HG03064 (cell line): ENCODE measurements around the gene TWNK.
A peak's percentile ranks its signal among the peaks of the same experiment; 100 is the strongest.

ENCODE experiments used
- ATAC-seq: cut with Tn5 transposase; IDR thresholded peaks from one replicate; pipeline ENCODE4 v1.9.1; 2021; ENCODE audit warnings: low read depth; ENCODE audit not compliant: unreplicated experiment

Gene TWNK

DNA sequence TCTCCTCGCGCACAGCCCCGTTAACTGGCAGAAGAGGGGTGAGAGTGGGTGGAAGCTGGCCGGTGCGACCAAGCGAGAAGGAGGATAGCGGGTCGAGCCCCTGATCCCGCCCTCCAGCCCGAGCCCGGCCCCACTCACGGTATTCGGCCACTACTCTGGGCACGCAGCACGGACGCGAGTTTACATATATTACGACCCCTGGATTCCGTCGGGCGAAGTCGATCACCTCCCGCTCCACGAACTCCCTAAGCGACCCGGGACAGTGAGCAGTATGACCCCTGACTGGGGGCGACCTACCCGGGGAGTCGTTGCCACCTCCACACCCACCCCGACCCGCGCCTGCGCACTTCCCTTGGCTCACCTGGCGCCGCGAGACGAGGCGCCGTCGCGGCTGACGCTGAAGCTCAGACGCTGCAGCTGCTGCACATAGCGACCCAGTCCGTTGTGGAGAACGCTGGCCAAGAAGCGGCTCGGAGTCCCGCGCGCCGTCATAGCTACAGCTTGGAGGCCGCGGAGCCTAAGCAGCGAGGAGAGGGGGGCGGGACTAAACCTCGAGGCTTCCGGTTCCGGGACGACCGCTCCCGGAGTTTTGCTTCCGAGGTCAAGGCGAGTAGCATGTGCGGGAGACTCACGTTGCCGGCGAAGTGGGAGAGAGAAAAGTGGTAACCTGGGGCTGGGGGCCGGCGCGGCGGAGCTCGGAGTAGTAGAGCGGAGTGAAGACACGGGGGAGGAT is at the start of gene TWNK, which contains the start of gene MRPL43:
TSS of gene TWNK (plus strand) at position 592 of the 733 bp plus-strand sequence. CDS start 668 bp downstream, outside the sequence.
TSS of gene MRPL43 (minus strand) at position 546 of the 733 bp plus-strand sequence. CDS start at position 492, 54 bp downstream.
- peak; percentile 83 for ATAC-seq

DNA sequence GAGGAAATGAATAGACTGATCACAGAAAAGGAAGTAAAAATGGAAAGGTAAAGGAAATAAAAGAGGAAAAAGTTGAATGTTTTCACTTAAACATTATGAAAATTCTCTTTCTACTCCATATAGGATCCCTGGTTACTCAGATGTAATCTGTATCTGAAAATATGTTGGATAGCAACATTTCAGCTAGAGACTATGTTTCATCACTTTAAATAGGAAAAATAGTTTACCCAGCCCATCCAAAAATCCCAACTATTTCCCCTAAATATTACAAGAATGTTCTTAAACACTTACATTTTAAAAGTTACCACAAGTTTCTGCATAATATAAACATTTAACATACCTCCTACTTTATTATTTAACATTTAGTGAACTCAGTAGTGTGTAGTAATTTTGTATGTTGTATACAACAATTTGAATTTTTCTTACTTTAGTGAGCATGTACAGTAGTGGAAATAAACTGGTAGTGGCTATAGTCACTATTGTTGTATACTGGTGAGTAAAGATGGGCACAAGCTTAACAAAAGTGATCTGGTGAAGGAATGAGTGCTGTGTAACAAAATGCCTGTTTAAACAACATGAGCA is 47.5 kb upstream of the TWNK start:
- no peak for ATAC-seq

DNA sequence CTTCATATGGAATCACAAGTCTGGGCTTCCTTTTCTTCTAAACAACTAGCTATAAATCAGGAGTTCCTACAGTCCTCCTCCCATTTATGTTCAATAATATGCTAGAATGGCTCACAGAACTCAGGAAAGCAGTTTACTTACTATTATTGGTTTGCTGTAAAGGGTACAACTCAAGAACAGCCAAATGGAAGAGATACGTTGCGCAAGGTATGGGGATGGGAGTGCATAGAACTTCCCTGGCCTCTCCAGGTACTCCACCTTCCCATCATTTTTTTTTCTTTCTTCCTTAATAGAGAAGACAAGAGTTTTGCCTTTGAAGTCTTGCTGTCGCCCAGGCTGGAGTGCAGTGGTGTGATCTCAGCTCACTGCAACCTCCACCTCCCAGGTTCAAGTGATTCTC is 45.1 kb upstream of the TWNK start:
- no peak for ATAC-seq

DNA sequence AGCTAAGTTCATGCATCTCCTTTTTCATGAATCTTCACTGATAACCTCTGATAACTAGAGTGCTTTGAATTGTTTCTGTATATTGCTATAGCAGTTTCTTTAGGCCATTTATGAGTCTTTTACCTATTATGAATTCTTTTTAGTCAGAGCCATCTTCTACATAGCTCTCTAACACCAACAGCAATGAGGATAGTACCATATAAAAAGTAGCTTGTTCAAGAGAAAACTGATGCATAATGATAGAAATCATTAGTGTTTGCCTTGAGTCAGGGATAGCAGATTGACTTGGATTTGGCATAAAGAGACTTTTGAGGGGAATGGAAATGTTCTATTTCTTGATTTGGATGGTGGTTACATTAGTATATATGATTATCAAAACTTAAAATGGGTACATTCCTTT is 43.8 kb upstream of the TWNK start:
- no peak for ATAC-seq

DNA sequence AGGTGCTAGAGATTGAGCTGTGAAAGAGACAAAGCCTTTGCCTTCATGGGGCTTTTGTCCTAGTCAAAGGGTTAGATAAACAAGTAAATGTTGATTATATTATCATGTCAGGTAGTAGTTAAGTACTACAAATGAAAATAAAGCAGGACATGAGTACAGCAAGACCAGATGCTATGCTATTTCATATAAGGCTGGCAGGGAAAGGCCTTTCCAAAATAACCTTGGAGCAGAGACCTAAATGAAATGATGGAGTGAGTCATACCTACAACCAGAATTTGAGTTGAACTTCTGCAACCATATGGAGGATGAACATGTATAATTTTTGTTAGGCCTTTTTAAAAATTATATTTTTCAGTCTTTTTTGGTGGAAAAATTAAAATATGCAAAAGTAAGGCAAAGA is 41.6 kb upstream of the TWNK start:
- no peak for ATAC-seq

DNA sequence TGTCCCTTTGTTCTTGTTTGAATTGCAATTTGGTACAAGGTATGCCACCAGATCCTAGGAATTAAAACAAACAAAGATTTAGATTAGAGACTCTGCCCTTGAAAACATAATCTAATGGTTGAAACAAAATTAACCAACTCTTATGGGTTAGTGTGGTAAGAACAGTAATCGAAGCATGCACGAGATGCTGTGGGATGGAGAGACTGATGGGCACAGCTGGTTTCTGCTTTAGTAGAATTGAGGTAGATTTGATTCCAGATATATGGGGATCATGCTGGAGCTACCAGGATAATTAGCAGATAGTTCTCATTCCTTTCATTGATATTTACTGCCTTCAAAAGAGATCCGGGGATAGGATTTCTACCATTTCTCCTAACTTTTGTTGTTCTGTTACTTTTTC is 38.4 kb upstream of the TWNK start:
- no peak for ATAC-seq

DNA sequence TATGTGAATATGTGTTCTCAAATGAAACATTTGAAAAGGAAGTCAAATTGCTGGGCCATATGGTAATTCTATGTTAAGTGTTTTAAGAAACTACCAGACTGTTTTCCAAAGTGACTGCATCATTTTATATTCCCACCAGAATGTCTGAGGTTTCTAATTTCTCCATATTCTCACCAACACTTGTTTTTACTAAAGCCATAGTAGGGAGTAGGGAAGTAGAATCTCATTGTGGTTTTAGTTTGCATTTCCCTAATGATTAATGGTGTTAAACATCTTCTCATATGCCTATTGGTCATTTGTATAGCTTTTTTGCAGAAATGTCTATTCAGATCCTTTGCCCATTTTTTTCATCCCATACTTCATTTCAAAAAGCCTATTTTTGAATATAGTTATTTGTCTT is 27.1 kb upstream of the TWNK start:
- ATAC-seq, result no peak

DNA sequence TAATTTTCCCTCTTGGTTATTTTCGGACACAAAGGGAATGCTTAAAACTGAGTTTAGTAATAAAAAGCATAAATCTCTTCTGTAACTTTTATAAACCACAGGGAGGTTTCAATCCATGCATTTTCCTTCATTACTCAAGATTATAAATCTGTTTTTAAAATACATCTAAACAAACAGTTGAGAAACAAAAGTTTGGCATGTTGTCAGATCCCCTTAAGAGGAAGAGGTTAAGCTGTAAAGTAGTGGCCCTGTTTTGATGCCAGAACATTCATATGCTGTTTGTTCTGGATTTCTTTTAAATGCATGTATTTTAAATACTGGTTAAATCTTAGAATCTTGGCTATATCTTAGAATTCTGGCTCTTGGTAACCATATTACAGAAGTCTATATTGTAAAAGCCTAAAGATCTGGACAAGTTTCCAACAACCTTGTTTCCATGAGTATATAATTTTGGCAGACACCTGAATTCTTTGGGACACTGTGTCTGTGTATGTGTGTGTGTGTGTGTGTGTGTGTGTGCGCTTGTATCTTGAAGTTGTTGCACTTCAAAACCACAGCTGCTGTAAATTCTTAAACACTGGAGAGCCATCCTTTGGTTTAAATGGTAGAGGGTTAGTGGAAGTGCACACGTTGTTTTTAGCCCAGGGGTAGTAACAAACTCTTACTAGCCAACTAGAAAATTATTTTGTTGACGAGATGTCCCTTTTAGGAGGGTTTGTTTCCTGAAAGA is 24.8 kb upstream of the TWNK start:
- no peak for ATAC-seq

DNA sequence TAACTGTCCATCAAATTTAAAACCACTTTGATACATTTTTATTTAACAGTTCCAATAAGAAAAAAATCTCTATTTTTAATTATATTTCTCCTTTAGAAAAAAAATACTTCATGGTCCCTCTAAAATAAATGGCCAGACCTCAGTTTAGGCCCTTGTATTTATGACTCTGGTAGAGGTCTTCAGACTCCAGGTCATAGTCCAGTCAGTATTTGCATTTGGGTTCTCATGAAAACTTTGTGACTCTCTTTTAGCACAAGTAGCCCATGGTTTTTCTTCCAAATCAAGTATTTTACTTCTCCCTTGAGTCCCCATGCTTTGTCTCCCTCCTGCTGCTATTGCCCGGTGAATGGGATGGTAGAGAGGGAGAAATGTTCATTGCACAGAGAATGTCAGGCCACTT is 23.5 kb upstream of the TWNK start:
- no peak for ATAC-seq

DNA sequence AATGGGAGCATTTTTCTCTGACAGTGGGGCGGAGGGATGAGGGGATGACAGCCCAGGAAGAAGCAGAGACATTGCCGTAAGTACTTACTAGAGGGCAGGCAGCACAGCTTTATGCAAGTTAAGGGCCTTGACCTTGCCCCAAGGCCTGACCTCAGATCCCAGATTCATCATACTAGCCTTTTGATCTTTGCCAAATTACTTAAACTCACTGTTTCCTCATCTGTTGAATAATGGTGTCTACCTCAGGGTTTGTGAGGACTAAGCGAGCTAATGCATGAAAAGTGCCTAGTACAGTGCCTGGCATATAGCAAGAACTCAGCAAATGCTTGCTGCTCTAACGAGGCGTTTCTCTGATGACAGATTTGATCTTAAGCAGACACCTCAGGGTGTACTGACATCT is 21.5 kb upstream of the TWNK start:
- no peak for ATAC-seq

DNA sequence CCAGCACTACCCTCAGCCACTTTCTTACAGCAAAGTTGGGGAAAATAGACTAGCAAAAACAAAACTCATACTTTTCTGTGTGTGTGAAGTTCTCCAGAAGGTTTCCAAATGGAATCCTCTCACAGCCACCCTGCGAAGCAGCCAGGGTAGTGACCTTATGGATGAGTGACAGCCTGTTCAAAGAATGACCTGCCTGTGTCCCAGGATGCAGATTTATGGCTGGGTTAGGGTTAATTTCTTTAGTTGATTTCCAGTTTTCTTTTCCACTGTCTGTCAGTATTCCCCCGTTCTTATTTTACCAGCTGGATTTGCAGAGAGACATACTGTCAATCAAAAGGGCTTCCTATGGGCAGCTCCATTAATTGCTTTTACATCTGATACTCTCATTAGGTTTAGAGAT is 20.5 kb upstream of the TWNK start:
- ATAC-seq, result no peak

DNA sequence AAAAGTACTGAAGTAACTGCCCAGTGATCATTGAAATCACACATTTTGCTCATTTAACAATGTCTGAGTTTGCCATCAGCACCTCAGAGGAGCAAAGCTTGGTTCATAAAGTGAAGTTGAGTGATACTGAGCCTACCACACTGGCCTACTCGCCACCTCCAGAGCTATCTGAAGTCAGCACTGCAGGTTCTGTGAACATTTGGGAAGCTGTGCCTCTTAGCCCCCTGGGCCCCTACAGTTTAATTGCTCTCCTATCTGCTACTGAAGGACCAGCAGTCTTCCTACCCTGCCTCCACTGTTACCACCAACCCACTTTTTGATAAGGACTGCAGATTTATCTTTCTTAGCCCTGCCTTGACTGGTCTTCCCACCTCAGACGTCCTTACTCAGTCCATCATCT is 20.0 kb upstream of the TWNK start:
- no peak for ATAC-seq

DNA sequence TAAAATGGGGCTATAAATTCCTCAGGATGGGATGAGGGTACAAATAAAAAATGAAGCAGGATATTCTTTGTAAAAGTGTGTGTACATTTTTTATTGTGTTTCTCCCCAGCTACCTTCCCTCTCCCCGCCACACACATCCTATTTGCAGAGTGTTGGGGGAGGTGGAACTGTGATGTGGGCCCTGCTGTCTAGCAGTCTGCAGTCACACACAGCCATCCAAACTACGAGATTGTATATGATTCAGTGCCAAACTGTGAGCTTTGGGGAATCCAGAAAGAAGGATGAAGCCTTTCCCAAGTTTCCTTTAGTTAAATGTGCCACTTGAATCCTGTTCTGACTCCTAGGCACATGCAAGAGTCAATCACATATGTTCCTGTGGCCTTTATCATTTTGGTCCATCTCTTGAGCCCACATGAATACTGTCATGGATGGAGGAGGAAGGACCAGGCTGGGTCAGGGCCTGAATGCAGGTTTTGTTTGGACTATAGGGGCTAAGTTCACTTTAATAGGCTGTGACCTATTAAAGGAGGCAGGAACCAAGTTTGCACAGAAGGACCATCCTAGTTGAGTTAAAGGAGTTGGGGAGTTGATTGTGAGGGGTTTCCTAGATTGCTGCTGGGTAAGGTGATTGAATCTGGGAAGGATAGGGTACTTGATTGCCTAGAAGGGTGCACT is 19.1 kb upstream of the TWNK start:
- ATAC-seq, result no peak

DNA sequence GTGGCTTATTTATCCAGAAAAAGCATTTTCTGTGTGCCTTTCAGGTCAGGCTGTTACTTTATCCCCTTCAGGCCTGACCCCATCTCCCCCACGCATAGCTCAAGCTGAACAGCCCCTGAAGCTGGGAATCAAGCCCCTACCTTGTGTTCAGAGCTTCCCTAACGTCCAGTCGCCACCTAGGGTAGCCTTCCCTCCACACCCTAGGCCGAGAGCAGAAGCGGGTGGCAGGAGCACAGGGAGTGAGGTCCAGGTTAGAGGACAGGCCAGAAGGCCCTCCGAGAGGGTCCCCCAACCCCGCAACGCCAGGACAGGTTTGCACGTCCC is 18.5 kb upstream of the TWNK start:
- no peak for ATAC-seq

DNA sequence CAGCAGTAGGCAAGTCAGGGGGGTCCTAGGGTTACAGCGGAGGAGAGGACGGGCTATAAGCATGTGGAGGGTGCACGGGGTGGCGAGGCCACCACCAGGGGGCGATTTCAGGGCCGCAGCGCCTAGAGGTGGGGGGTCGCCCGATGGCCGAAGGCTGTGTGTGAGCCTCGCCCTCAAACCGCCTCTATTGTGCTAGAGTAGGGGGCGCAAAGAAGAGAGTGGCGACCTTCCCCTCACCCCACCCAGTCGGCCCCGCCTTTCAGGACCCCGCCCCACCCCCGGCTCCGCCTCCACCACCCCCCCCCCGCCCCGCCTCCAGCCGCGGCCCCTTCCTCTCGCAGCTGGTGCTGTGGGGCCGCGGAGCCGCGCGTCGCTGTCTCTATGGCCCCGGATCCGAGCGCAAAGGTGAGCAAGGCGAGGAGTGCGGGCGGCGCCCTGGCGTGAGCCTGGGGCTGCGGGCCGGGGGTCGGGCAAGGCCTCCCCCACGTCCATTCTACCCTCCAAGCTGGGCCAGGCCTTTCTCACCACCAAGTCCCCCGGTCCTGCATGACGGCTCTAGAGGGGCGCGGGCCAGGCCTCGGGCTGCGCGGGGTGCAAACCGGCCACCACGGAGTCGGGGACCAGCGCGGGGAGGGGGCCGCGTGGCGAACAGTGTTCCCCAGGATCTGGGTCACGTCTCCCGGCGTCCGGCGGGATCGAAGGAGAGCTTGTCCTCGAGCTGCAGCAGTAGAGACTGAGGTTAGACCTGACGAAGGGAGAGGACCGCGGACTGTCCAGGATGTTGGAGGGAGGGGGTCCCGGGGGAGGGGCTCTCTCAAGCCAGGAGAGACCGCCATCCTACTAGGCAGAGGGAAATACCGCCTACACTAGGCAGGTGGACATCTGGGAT is 17.9 kb upstream of the TWNK start, which contains the start of gene SEMA4G:
TSS of gene SEMA4G (plus strand) at position 318 of the 889 bp plus-strand sequence. CDS start 3,409 bp downstream, outside the sequence.
- no peak for ATAC-seq

DNA sequence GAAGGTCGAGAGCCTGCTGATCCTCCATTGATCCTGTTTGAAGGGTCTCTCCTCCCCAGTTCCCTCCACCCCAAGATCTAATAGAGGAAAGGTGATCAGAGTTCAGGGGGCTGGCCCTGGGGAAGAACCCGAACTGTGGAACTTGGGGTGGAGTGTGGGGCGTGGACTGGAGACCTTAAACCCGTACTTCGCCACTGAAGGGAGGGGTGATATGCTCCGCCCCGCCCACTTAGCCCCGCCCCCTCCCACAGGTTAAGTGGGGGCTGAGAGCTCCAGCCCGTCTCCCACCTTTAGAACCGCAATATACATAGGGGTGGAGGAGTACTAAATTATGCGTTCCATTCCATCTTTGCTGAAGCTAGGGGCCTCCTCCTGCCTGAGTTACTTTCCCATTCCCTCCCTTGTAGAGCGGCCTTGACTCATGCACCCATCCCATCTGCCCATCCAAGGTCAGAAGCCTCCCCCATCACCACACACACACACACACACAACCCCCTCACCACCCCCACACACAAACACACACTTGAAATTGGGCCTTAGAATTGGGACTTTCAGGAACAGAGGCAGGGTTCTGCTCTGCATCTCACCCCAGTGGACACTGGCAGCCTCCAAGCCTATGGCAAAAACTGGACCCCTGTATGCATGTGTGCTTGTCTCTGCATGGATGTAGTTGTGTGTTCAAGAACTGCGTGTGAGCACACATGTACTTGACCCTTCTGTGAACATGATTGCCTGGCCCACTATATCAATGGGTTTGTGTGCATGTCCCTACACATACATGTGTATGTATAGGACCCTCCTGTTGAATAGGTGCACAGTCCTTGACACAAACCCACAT is 17.0 kb upstream of the TWNK start:
- no peak for ATAC-seq

DNA sequence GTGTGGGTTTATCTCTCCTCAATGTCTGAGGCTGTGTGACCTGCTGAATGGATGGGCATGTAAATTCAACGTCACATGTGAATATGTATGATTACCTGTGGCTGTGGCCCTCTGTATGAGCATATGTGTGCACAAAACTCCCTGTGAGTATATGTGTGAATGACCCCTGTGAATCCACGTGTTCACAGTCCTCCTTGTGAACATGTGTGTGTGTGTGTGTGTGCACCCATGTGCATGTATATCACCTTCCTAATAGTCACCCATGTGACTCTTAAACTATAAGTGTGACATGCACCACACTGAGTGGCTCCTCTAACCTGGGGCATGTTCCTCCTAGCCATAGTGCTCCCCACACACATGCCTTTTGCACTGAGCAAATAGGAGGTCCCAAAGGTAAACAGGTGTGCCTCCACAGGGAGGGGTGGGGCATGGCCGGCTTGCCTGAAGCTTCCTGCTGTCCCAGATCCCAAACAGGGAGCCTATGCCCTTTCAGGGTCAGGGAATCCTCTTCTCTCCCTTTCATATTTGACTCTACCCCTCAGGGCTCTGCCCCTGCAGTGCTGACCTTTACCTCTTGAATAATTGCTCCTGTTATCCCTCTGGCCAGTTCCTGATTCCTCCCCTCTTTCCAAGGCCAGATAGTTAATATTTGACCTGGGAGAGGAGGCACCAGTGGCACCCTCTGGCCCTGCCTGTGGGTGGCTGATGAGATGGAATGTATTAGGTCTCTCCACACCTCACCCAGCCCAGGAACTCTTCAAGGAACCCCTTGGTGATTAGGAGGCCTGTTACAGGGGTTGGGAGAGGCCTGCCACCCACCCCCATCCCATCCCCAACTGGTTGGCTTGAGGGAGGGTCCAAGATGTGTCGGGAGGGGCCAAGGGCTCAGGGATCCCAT is 16.2 kb upstream of the TWNK start:
- ATAC-seq, result no peak
